Loucy (cell line): ENCODE measurements around the gene TBCEL.

Experiments used
- H2AFZ ChIP-seq: fragments of 200-600 bp; sonication (generic); 2 replicates; pipeline ENCODE4 v1.6.0; 2016; ENCODE audit warnings: antibody characterized with exemption, mild to moderate bottlenecking, low read length, moderate library complexity
- H3F3A ChIP-seq: fragments of 200-600 bp; 2 replicates; pipeline ENCODE4 v1.6.0; 2016; ENCODE audit warnings: antibody characterized with exemption, low read depth, mild to moderate bottlenecking
- H3K27me3 ChIP-seq: fragments of 200-600 bp; sonication (generic); 2 replicates; pipeline ENCODE4 v1.6.1; 2014; ENCODE audit warnings: low read length, mild to moderate bottlenecking; ENCODE audit not compliant: insufficient read depth, poor library complexity, severe bottlenecking
- H3K36me3 ChIP-seq: fragments of 200-600 bp; sonication (generic); 2 replicates; pipeline ENCODE4 v1.6.1; 2016; ENCODE audit warnings: low read length; ENCODE audit not compliant: insufficient read depth
- H3K4me1 ChIP-seq: fragments of 200-600 bp; sonication (generic); 2 replicates; pipeline ENCODE4 v1.5.1; 2014; ENCODE audit warnings: low read length, mild to moderate bottlenecking; ENCODE audit not compliant: insufficient read depth, poor library complexity, severe bottlenecking
- H3K4me2 ChIP-seq: fragments of 200-600 bp; sonication (generic); 2 replicates; pipeline ENCODE4 v1.6.0; 2014; ENCODE audit warnings: antibody characterized with exemption, low read length, low read depth, mild to moderate bottlenecking; ENCODE audit not compliant: poor library complexity, severe bottlenecking
- H3K4me3 ChIP-seq: fragments of 200-600 bp; sonication (generic); 2 replicates; pipeline ENCODE4 v1.5.1; 2014; ENCODE audit warnings: low read length, mild to moderate bottlenecking, mixed read lengths; ENCODE audit not compliant: poor library complexity, severe bottlenecking
- H3K79me2 ChIP-seq: fragments of 200-600 bp; sonication (generic); 2 replicates; pipeline ENCODE4 v1.6.1; 2014; ENCODE audit warnings: low read length; ENCODE audit not compliant: insufficient read depth
- H3K9ac ChIP-seq: fragments of 200-600 bp; sonication (generic); 2 replicates; pipeline ENCODE4 v1.6.0; 2014; ENCODE audit warnings: mild to moderate bottlenecking, low read depth, low read length, moderate library complexity; ENCODE audit not compliant: poor library complexity, severe bottlenecking
- H3K9me2 ChIP-seq: fragments of 200-600 bp; sonication (generic); replicated peaks from 2 replicates; pipeline ENCODE4 v1.6.1; 2016; ENCODE audit warnings: low read depth, low read length, mixed read lengths
- H3K9me3 ChIP-seq: fragments of 200-600 bp; sonication (generic); 2 replicates; pipeline ENCODE4 v1.6.1; 2014; ENCODE audit warnings: mild to moderate bottlenecking, antibody characterized with exemption, low read length, low read depth; ENCODE audit not compliant: insufficient read depth
- H4K20me1 ChIP-seq: fragments of 200-600 bp; sonication (generic); 2 replicates; pipeline ENCODE4 v1.6.0; 2014; ENCODE audit warnings: antibody characterized with exemption, low read length, mild to moderate bottlenecking; ENCODE audit not compliant: insufficient read depth, poor library complexity, severe bottlenecking
- EZH2phosphoT487 ChIP-seq: fragments of 200-600 bp; IDR thresholded peaks from 2 replicates; pipeline ENCODE4 v1.6.1; 2018; ENCODE audit warnings: antibody characterized with exemption, mild to moderate bottlenecking, moderate library complexity, borderline replicate concordance
- TF ChIP-seq, protein P1 (sequence below): fragments of 200-600 bp; sonication (generic); conservative IDR thresholded peaks from 2 replicates; pipeline ENCODE4 v1.5.1; 2014; ENCODE audit warnings: mild to moderate bottlenecking, antibody characterized with exemption, low read length

Gene TBCEL, protein sequence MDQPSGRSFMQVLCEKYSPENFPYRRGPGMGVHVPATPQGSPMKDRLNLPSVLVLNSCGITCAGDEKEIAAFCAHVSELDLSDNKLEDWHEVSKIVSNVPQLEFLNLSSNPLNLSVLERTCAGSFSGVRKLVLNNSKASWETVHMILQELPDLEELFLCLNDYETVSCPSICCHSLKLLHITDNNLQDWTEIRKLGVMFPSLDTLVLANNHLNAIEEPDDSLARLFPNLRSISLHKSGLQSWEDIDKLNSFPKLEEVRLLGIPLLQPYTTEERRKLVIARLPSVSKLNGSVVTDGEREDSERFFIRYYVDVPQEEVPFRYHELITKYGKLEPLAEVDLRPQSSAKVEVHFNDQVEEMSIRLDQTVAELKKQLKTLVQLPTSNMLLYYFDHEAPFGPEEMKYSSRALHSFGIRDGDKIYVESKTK

DNA sequence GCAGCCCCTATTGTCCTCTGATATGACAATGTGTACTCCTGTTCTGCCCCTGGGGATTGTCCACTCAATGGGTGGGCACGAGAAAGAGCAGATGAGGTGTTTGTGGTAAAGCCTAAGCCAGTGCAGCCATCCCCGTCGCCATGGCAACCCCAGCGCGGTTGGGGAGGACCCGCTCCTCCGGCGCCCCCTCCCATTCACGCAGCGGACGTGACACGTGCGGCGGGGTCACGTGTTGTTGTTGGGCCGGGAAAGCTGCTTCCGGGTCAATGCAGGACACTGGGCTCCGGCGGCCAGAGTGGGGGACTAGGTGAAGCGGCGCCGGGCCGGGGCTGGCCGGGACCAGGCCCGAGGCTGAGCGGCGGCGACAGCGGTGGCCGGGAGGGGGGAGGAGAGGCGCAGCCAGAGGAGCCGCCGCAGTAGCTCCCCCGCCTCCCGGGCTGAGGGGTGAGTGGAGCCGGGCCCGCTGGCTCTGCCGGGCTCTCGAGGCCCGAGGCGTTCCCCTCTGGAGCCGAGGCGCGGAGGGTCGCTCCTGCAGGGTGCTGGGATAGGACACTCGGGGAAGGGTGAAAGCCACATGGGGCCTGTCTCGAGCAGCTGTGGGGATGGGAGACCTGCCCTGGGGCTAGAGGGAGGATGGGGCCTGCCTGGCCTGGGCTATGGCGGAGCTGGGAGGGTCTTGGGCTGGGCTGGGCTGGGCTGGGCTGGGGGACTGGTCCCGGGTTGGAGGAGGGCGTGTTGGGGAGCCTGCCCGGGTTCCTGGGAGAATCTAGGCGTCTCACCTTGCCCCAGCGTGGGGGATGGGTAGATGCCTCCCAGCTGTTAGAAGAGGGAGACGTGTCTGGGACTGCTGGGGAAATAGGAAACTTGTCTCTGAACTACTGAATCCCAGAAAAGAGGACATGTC lies at the start of gene TBCEL:
Gene TBCEL (plus strand): TSS at position 255 of the 904 bp plus-strand sequence. CDS start 21,589 bp downstream, outside the sequence.
- peaks cover 28% of the 10 kb centered on the region for H4K20me1 ChIP-seq
- peaks cover 26% of the 10 kb centered on the region for H3K4me1 ChIP-seq
- TF ChIP-seq, protein P1, sequence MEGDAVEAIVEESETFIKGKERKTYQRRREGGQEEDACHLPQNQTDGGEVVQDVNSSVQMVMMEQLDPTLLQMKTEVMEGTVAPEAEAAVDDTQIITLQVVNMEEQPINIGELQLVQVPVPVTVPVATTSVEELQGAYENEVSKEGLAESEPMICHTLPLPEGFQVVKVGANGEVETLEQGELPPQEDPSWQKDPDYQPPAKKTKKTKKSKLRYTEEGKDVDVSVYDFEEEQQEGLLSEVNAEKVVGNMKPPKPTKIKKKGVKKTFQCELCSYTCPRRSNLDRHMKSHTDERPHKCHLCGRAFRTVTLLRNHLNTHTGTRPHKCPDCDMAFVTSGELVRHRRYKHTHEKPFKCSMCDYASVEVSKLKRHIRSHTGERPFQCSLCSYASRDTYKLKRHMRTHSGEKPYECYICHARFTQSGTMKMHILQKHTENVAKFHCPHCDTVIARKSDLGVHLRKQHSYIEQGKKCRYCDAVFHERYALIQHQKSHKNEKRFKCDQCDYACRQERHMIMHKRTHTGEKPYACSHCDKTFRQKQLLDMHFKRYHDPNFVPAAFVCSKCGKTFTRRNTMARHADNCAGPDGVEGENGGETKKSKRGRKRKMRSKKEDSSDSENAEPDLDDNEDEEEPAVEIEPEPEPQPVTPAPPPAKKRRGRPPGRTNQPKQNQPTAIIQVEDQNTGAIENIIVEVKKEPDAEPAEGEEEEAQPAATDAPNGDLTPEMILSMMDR, result no peak
- TF ChIP-seq EZH2phosphoT487, result no peak
- peak within 1 kb of the TSS; percentile 98 for H3K4me3 ChIP-seq
- no peaks in the 10 kb centered on the region for H3F3A ChIP-seq
- peaks cover 37% of the 10 kb centered on the region for H3K79me2 ChIP-seq
- peak within 1 kb of the TSS; percentile 92 for H3K9ac ChIP-seq
- H3K36me3 ChIP-seq, result no peaks in the 10 kb centered on the region
- H3K9me3 ChIP-seq, result no peaks in the 10 kb centered on the region
- H2AFZ ChIP-seq, result peak within 1 kb of the TSS; percentile 71
- H3K4me2 ChIP-seq, result peak within 1 kb of the TSS; percentile 99
- no peaks in the 10 kb centered on the region for H3K9me2 ChIP-seq
- no peaks in the 10 kb centered on the region for H3K27me3 ChIP-seq

DNA sequence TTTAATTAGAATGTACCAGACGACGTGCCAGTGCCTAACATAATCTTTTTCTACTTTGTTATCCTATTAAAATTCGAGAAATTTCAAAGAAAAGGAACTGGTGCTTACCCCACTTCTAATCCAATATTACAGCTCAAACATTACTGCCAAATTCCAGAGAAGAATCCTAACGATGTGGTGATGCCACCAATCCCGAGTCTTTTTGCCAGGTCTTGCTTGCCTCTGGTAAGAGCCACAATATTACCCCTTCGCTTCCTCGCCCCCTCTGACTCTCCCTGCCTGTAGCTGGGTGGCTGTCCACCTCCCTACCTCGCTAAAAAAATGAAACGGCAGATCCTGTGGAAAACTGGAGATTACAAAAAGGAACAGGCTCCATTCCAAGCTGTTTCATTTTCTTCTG lies 49.4 kb upstream of the TBCEL start:
- no peaks in the 10 kb centered on the region for H3K9me2 ChIP-seq
- TF ChIP-seq EZH2phosphoT487, result no peak
- TF ChIP-seq, protein P1, result no peak
- no peak overlapping the region for H3K4me3 ChIP-seq
- H3K9me3 ChIP-seq, result no peaks in the 10 kb centered on the region
- H3K36me3 ChIP-seq, result no peaks in the 10 kb centered on the region
- no peaks in the 10 kb centered on the region for H3K79me2 ChIP-seq
- no peaks in the 10 kb centered on the region for H4K20me1 ChIP-seq
- H3K4me1 ChIP-seq, result no peaks in the 10 kb centered on the region
- no peak overlapping the region for H2AFZ ChIP-seq
- no peaks in the 10 kb centered on the region for H3F3A ChIP-seq
- H3K27me3 ChIP-seq, result no peaks in the 10 kb centered on the region
- H3K4me2 ChIP-seq, result no peak overlapping the region
- no peak overlapping the region for H3K9ac ChIP-seq

DNA sequence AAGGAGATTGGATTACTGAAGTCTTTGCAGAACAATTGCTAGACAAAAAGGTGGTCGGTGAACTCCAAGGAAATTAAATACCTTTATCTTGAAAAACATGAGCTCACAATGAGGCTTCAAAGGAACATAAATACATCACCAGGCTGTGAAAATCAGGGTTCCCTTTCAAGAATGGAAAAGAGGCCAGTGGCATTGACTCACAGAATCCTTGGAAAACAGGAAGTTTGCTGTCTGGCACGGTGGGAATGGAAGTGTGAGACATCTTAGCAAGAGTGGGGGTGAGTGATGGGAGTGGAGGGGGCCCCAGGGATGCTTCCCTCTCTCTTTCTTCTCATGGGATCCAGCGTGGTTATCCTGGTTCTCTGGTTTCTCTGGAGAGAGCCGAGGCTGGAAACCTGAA lies 48.9 kb upstream of the TBCEL start:
- Histone ChIP-seq H3K79me2 (no peaks in the 10 kb centered on the region), H3K27me3 (no peaks in the 10 kb centered on the region), H3K36me3 (no peaks in the 10 kb centered on the region), H3K4me3 (no peak overlapping the region), H4K20me1 (no peaks in the 10 kb centered on the region), H3K9me2 (no peaks in the 10 kb centered on the region), H2AFZ (no peak overlapping the region), H3K9ac (no peak overlapping the region), H3F3A (no peaks in the 10 kb centered on the region), H3K9me3 (no peaks in the 10 kb centered on the region), H3K4me2 (no peak overlapping the region), H3K4me1 (no peaks in the 10 kb centered on the region)
- TF ChIP-seq EZH2phosphoT487, result no peak
- TF ChIP-seq, protein P1, result no peak
